OCI-LY7 (cell line): ENCODE measurements around the gene ZNF335. TPM values are rescaled to one million over a fixed set of nuclear protein-coding genes. Genes with fewer than 3 reads are reported as not detected.

Experiments
- BruUV-seq: library from RNA; stranded (reverse); fragments of 400-500 nt; replicated peaks from 2 replicates; lab custom pipeline; 2021; lab: Mats Ljungman, UMichigan
- CTCF ChIA-PET: fragments of 300-600 bp; sonication (Branson Sonifier 250); formaldehyde crosslinking; loops from one replicate; lab custom pipeline; 2022; ENCODE audit warnings: antibody characterized with exemption; ENCODE audit not compliant: unreplicated experiment; lab: Charles Lee
- POLR2A ChIA-PET: fragments of 300-600 bp; sonication (Branson Sonifier 250); formaldehyde crosslinking; loops from one replicate; lab custom pipeline; 2022; ENCODE audit warnings: antibody characterized with exemption; lab: Charles Lee
- DNase-seq: peaks from one replicate; pipeline ENCODE4 v3.0.0-alpha.2; 2015; ENCODE audit warnings: low spot score
- H2AFZ ChIP-seq: fragments of 200-600 bp; sonication (generic), shearing (Covaris generic); 2 replicates; pipeline ENCODE4 v1.6.1; 2014; ENCODE audit warnings: mild to moderate bottlenecking, antibody characterized with exemption, low read length, moderate library complexity
- H3K27ac ChIP-seq: fragments of 200-600 bp; sonication (generic); 2 replicates; pipeline ENCODE4 v1.5.1; 2014; ENCODE audit warnings: mixed run types, low read depth, mild to moderate bottlenecking, moderate library complexity, low read length, inconsistent platforms; ENCODE audit not compliant: poor library complexity, severe bottlenecking
- H3K36me3 ChIP-seq: fragments of 200-600 bp; sonication (generic); 2 replicates; pipeline ENCODE4 v1.6.1; 2014; ENCODE audit warnings: mild to moderate bottlenecking, antibody characterized with exemption, low read length, moderate library complexity, mixed read lengths; ENCODE audit not compliant: insufficient read depth
- H3K4me1 ChIP-seq: fragments of 200-600 bp; sonication (generic); 2 replicates; pipeline ENCODE4 v1.5.1; 2014; ENCODE audit warnings: mild to moderate bottlenecking, low read length; ENCODE audit not compliant: insufficient read depth, poor library complexity, severe bottlenecking
- H3K4me2 ChIP-seq: fragments of 200-600 bp; sonication (generic); 2 replicates; pipeline ENCODE4 v1.6.1; 2014; ENCODE audit warnings: mild to moderate bottlenecking, low read length
- H3K4me3 ChIP-seq: fragments of 200-600 bp; sonication (generic); 2 replicates; pipeline ENCODE4 v1.5.1; 2014; ENCODE audit warnings: mild to moderate bottlenecking, low read depth, low read length; ENCODE audit not compliant: poor library complexity, severe bottlenecking
- H3K79me2 ChIP-seq: fragments of 200-600 bp; sonication (generic); 2 replicates; pipeline ENCODE4 v1.6.1; 2016; ENCODE audit warnings: low read depth, mild to moderate bottlenecking, low read length, moderate library complexity, mixed read lengths; ENCODE audit not compliant: insufficient read depth
- H3K9me2 ChIP-seq: fragments of 200-600 bp; sonication (generic); 2 replicates; pipeline ENCODE4 v1.6.1; 2016; ENCODE audit warnings: mild to moderate bottlenecking, low read length, mixed read lengths; ENCODE audit not compliant: insufficient read depth
- H3K9me3 ChIP-seq: fragments of 200-600 bp; sonication (generic); 2 replicates; pipeline ENCODE4 v1.6.1; 2014; ENCODE audit warnings: mild to moderate bottlenecking, mixed run types, low read length, mixed read lengths
- H4K20me1 ChIP-seq: fragments of 200-600 bp; sonication (generic); 2 replicates; pipeline ENCODE4 v1.6.1; 2014; ENCODE audit warnings: mild to moderate bottlenecking, antibody characterized with exemption, low read length, moderate library complexity, mixed read lengths; ENCODE audit not compliant: insufficient read depth
- EZH2phosphoT487 ChIP-seq: fragments of 200-600 bp; sonication (generic); IDR thresholded peaks from 2 replicates; pipeline ENCODE4 v1.6.1; 2018; ENCODE audit warnings: low read depth, borderline replicate concordance, mild to moderate bottlenecking, mixed run types, antibody characterized with exemption, low read length, moderate library complexity, mixed read lengths
- intact Hi-C: fragments of 100-400 bp; cut with micrococcal nuclease; formaldehyde crosslinking; loops from one replicate; pipeline ENCODE4 v1.10.0; 2022; ENCODE audit not compliant: unreplicated experiment
- total RNA-seq, 2 experiments: library from RNA; depleted of rRNA in 1 of 2; stranded (reverse); fragments of >200 nt in 1 of 2; shearing (Covaris generic) in 1 of 2; gene quantifications; 2 replicates each; pipeline ENCODE4 v1.2.3, GENCODE V29; 2014 to 2022
- TF ChIP-seq, protein P1 (sequence below): fragments of 200-600 bp; sonication (generic); conservative IDR thresholded peaks from 2 replicates; pipeline ENCODE4 v1.5.1; 2014; ENCODE audit warnings: mild to moderate bottlenecking, antibody characterized with exemption, low read length, moderate library complexity, mixed read lengths

The ZNF335 gene
- total RNA-seq, 2 experiments from 2014 or later, result 21.0 to 28.4 TPM

DNA sequence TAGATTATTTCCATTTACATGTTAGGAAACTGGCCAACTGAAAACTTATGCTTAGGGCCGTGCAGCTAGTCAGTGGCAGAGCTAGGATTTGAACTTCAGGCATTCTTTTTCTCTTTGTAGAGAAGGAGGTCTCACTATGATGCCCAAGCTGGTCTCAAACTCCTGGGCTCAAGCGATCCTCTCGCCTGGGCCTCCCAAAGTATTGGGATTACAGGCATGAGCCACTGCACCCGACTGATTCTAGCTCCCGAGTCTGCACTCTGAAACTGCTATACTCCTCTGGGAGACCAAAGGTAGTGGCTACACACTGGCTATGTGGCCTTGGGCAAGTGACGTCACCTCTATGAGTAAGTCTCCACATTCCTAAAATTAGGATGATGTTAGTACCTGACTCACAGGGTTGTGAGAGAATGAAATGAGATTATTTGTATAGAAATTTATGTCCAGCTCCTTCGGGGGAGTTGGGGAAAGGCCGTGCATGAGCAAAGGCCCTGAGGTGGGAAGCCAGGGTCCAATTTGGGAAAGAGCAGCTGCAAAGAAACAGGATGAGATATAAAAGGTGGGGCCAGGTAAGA, 66.4 kb downstream of the ZNF335 start:
- Histone ChIP-seq H3K4me1 (peaks cover 15% of the 10 kb centered on the region), H3K4me2 (no peak overlapping the region), H3K27ac (no peak overlapping the region), H3K4me3 (no peak overlapping the region), H4K20me1 (no peaks in the 10 kb centered on the region), H3K9me2 (no peaks in the 10 kb centered on the region), H3K79me2 (no peaks in the 10 kb centered on the region), H3K9me3 (no peaks in the 10 kb centered on the region), H3K36me3 (no peaks in the 10 kb centered on the region), H2AFZ (no peak overlapping the region)
- POLR2A ChIA-PET, result interaction anchor here (0.7 kb wide), 1 partner anchor 48 kb away, joined by 3 read pairs; the partner anchor contains the start of genes ACOT8 and ZSWIM3
- intact Hi-C loops, result no loop called here
- TF ChIP-seq, protein P1, sequence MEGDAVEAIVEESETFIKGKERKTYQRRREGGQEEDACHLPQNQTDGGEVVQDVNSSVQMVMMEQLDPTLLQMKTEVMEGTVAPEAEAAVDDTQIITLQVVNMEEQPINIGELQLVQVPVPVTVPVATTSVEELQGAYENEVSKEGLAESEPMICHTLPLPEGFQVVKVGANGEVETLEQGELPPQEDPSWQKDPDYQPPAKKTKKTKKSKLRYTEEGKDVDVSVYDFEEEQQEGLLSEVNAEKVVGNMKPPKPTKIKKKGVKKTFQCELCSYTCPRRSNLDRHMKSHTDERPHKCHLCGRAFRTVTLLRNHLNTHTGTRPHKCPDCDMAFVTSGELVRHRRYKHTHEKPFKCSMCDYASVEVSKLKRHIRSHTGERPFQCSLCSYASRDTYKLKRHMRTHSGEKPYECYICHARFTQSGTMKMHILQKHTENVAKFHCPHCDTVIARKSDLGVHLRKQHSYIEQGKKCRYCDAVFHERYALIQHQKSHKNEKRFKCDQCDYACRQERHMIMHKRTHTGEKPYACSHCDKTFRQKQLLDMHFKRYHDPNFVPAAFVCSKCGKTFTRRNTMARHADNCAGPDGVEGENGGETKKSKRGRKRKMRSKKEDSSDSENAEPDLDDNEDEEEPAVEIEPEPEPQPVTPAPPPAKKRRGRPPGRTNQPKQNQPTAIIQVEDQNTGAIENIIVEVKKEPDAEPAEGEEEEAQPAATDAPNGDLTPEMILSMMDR, result no peak
- TF ChIP-seq EZH2phosphoT487, result no peak
- CTCF ChIA-PET, result no interaction called here
- no TSS peak for BruUV-seq
- DNase-seq, result no peak

DNA sequence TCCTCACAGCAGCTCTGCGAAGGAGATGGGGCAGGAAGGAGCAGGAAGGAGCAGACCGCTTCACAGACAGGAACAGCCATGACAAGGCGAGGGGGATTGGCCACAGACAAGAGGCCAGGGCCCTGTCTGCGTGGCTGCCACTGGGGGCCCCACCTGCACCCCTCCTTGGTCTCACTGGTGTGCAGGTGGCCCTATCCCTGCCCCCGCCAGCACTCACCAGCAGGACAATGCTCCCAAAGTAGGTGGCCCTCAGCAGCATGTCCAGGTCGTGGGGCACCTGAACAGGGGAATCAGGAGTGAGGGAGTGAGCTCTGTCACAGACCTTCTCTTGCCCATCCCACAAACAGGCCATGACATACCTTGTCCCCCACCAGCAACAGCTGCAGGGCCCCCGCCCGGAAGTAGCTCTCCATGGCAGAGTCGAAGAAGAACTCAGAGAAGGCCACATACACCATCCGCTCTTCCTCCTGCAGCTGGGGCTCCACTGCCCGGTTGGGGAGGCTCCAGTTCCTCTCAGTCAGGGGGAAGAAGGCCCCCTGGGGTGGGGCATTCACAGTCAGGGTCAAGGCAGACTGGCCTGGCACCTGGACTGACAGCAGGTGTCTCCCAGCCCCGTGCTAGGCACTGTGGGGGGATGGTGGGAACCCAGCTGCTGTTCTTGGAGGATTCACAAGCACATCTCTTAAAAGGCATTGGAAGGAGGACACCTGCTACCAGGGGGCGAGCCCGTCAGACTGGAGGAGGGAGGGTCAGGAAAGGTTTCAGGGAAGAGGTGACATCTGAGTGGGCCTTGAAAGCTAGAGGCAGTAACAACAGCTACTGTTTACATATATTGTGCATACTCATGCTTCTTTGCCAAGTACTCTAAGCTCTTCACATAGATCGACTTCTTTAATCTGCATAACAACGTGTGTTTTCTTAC, 67.2 kb downstream of the ZNF335 start:
- no peak for DNase-seq
- no peak for TF ChIP-seq EZH2phosphoT487
- TF ChIP-seq, protein P1, result no peak
- BruUV-seq, result no TSS peak
- Histone ChIP-seq H3K4me3 (no peak overlapping the region), H3K36me3 (no peaks in the 10 kb centered on the region), H3K9me2 (no peaks in the 10 kb centered on the region), H3K4me2 (no peak overlapping the region), H3K9me3 (no peaks in the 10 kb centered on the region), H3K79me2 (no peaks in the 10 kb centered on the region), H3K4me1 (peaks cover 7% of the 10 kb centered on the region), H3K27ac (no peak overlapping the region), H2AFZ (no peak overlapping the region), H4K20me1 (no peaks in the 10 kb centered on the region)
- POLR2A ChIA-PET, result interaction anchor here (0.7 kb wide), 1 partner anchor 48 kb away, joined by 3 read pairs; the partner anchor contains the start of genes ACOT8 and ZSWIM3
- CTCF ChIA-PET, result no interaction called here
- intact Hi-C loops, result no loop called here
